Fibroblast of pulmonary artery (primary cell): ENCODE results near the gene SUPT5H.
A peak's percentile ranks its signal among the peaks of the same experiment; 100 is the strongest.

ENCODE experiments used
- DNase-seq: peaks from one replicate; pipeline ENCODE4 v3.0.0-alpha.2; 2010; ENCODE audit warnings: low read depth
- H3K4me3 ChIP-seq: replicated peaks from 2 replicates; pipeline ENCODE4 v1.5.1; 2011; ENCODE audit warnings: low read depth, mild to moderate bottlenecking, control low read depth, low read length, moderate library complexity
- TF ChIP-seq, protein P1 (sequence below): IDR thresholded peaks from 2 replicates; pipeline ENCODE4 v1.5.1; 2011; ENCODE audit warnings: mild to moderate bottlenecking, control low read depth, low read length, inconsistent platforms; ENCODE audit errors: missing control alignments

SUPT5H gene

DNA sequence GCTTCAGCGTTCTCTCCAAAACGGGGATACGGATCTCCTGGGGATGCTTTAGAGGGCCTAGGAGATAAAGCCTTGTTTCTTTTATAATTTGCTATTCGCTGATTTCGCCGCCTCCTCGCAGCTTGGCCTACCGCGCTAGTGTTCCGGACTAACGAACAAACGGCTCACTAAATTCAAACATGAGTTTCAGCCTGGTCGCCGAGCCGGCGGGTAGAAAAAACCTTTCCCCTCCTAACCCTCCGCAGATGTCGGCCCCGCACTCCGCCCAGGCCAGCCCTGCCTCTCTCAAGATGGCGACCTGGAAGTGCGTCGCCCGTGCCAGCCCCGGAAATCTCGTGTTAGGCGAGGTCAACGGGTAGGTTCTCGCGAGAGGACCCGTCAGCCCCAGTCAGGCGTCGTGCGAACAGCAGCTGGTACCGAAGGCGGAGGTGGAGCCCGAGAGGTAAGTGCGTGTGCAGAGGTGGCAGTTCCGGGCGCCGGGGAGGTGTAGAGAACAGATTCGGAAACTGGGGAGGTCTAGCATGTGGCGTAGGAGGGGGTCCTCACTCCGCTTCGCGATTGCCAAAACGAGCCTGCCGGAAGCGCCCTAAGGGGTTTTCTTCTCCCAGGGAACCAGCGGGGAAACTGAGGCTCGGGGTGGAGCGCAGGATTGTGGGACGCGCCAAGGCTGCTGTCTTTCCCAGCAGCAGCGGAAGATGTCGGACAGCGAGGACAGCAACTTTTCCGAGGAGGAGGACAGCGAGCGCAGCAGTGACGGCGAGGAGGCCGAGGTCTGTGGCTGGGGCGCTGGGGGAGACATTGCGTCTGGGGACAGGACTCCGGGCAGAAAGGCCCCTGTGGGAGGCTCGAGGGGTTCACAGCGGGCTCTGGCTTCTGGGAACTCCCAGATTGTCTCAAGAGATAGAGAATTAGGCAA is at the start of gene SUPT5H:
Gene SUPT5H, plus strand, starts transcription at position 387 of the 916 bp plus-strand sequence. Its CDS starts 309 bp downstream, at position 696.
- DNase-seq: peak; percentile 99
- TF ChIP-seq, protein P1, sequence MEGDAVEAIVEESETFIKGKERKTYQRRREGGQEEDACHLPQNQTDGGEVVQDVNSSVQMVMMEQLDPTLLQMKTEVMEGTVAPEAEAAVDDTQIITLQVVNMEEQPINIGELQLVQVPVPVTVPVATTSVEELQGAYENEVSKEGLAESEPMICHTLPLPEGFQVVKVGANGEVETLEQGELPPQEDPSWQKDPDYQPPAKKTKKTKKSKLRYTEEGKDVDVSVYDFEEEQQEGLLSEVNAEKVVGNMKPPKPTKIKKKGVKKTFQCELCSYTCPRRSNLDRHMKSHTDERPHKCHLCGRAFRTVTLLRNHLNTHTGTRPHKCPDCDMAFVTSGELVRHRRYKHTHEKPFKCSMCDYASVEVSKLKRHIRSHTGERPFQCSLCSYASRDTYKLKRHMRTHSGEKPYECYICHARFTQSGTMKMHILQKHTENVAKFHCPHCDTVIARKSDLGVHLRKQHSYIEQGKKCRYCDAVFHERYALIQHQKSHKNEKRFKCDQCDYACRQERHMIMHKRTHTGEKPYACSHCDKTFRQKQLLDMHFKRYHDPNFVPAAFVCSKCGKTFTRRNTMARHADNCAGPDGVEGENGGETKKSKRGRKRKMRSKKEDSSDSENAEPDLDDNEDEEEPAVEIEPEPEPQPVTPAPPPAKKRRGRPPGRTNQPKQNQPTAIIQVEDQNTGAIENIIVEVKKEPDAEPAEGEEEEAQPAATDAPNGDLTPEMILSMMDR: no peak
- H3K4me3 ChIP-seq: peak within 1 kb of the TSS; percentile 100

DNA sequence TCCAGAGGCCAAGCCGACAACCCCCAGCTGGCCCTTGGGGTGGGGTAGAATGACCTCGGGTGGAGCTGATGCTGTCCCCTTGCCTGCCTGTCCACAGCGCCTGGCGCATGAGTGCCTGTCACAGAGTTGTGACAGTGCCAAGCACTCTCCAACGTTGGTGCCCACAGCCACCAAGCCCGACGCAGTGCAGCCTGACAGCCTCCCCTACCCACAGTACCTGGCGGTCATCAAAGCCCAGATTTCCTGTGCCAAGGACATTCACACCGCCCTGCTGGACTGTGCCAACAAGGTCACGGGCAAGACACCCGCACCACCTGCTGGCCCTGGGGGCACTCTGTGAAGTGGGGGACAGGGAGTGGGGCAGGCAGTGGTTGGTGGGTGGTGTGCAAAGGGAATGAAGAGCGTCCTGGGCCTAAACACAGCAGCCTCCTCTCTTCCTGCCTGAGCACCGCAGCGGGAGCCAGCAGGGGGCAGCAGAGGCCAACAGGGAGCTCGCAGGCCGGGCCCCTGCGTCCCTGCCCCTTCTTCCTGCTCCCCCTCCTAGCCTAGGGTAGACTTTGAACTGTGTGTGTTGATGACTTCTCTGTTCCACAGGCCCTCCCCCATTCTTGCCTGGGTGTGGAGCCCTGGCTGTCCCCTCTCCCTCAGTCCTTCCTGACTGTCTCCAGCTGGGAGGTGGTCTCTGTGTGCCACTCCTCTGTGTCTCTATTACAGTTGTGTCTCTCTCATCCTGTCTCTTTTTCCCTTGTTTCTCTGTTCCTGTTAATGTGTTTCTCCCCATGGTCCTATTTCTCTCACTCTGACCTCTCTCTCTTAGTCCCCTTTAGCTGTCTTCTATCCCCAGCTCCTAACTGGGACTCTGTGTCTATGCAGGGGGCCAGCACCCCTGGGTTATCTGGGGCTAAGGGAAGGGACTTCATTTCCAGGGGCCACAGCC is 47.8 kb upstream of the SUPT5H start:
- peak; percentile 87 for DNase-seq
- H3K4me3 ChIP-seq: no peak overlapping the region
- TF ChIP-seq, protein P1: peak; percentile 94

DNA sequence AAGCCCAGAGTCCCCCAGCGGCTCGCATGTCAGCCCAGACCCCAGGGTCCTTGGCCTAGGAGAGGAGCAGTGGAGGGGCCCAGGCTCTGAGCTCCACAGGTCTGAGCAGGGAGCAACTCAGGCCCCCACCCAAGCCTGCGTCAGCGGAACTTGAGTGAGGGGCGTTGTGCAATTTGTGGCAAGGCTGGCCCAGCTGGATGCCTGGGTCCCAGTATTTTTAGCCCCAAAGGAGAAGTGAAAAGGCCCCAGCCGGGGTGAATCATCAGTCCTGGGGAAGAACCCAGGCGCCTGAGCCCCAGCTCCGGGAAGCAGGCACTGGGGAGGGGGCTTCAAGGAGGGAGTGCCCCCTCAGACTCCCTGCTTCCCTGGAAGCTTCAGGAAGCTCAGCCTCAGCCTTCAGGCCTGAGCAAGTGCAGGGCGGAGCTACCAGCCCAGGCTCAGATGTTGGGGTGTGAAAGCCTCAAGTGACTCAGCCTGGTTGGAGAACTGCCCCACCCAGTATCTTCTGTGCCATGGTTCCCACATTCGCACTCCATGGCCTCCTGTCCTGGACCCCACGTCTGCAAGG is 47.0 kb upstream of the SUPT5H start:
- no peak overlapping the region for H3K4me3 ChIP-seq
- peak; percentile 64 for DNase-seq
- TF ChIP-seq, protein P1: no peak

DNA sequence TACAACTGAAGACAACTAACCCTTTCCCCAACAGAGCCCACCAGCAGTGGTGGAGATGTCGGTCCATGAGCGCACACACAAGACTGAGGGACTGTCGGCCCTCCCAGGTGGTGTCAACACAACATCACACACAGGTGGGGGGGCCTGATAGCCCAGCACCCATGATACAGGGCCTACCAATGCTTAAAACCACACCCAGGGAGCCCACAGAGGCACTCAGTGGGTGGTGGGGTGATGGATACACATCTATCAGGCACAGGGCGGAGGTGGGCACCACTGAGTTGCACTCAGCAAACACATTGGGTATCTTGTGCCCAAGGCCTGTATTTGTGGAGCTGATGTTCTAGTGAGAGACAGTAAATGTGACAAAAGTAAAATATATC is 45.7 kb upstream of the SUPT5H start:
- no peak for DNase-seq
- no peak overlapping the region for H3K4me3 ChIP-seq
- TF ChIP-seq, protein P1: no peak

DNA sequence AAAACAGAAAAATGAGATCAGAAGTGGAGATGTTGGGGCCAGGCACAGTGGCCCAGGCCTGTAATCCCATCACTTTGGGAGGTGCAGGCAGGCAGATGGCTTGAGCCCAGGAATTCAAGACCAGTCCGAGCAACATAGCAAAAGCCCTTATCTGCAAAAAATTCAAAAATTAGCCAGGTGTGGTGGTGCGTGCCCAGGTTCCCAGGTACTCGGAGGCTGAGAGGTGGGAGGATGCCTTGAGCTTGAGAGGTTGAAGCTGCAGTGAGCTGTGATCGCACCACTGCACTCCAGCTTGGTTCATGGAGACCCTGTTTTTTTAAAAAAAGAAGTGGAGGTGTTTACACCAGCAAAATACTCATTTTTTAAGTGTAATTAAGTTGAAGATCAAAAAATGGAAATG is 45.3 kb upstream of the SUPT5H start:
- TF ChIP-seq, protein P1: no peak
- no peak overlapping the region for H3K4me3 ChIP-seq

DNA sequence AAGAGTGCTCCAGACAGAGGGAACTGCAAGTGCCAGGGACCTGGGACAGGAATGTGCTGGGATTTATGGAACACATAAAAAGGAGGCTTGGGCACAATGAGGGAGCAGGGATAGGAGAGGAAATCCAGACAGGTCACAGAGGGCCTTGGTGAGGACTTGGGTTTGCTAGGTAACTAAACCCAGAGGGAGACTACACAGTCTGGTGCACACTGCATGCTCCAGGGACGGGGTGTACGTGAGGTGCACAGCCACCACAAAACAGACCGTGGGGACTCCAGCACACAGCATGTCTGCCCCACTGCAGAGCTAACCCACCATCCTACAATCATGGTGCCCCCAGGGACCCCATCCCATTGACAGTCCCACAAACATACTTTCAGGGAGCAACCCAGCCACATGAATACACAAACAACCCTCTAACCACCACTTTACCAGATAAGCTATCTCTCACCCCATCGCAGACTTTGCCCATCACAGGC is 44.3 kb upstream of the SUPT5H start:
- TF ChIP-seq, protein P1: no peak
- H3K4me3 ChIP-seq: no peak overlapping the region
- DNase-seq: no peak

More for the DNA sequence above, 45.3 kb upstream of the SUPT5H start:
- no peak for DNase-seq
